HepG2 (cell line): Measurements from ENCODE around the gene ZCRB1. TPM values are rescaled to one million over a fixed set of nuclear protein-coding genes. Genes with fewer than 3 reads are reported as not detected.

Experiments
- ATAC-seq: fragments of 200-7000 bp; cut with Tn5 transposase; 3 replicates; pipeline ENCODE4 v1.9.1; 2020; ENCODE audit warnings: mild to moderate bottlenecking, moderate library complexity
- Bru-seq: library from RNA; stranded (reverse); fragments of 400-500 nt; gene quantifications from one replicate; lab custom pipeline; 2021; lab: Mats Ljungman, UMichigan
- BruChase-seq, 2 experiments: library from RNA; stranded (reverse); fragments of 400-500 nt; gene quantifications; one replicate each; lab custom pipeline; 2021; lab: Mats Ljungman, UMichigan
- BruUV-seq: library from RNA; stranded (reverse); fragments of 400-500 nt; replicated peaks from 2 replicates; lab custom pipeline; 2021; lab: Mats Ljungman, UMichigan
- CTCF ChIA-PET: fragments of 300-600 bp; formaldehyde crosslinking; extraction: SDS; loops from one replicate; lab custom pipeline; 2021; ENCODE audit warnings: low total read pairs, inconsistent platforms, low intra/inter-chr PET ratio; lab: Yijun Ruan, JAX
- POLR2A ChIA-PET: fragments of 350-600 bp; sonication (Branson Sonifier 250); formaldehyde crosslinking; loops from one replicate; lab custom pipeline; 2020; ENCODE audit warnings: antibody characterized with exemption, inconsistent platforms; lab: Yijun Ruan, JAX
- DNase-seq: peaks from one replicate; pipeline ENCODE4 v3.0.0-alpha.2; 2015; ENCODE audit warnings: low spot score
- FAIRE-seq: peaks from 3 replicates; lab custom pipeline; 2011; peaks lifted over from hg19 to GRCh38; lab: Jason Lieb, UNC
- H2AFZ ChIP-seq: one replicate; pipeline ENCODE4 v1.6.1; 2011; ENCODE audit warnings: low read length, inconsistent platforms
- H3K27ac ChIP-seq: fragments of 300-600 bp; 3 replicates; pipeline ENCODE4 v1.8.0; 2011; ENCODE audit warnings: mixed run types, mild to moderate bottlenecking, mixed read lengths, low read length, inconsistent platforms; ENCODE audit not compliant: insufficient read depth; ENCODE audit errors: extremely low read length
- H3K27me3 ChIP-seq, 2 experiments: fragments of 200-600 bp in 1 of 2; 2 replicates in 1 of 2; 3 replicates in 1 of 2; pipeline versions ENCODE4 v1.6.0 to v1.8.0; 2011; ENCODE audit warnings: low read length in 2 of 2, mild to moderate bottlenecking in 2 of 2, moderate library complexity in 2 of 2, inconsistent platforms in 1 of 2; ENCODE audit not compliant: insufficient read depth in 2 of 2, control insufficient read depth in 1 of 2
- H3K36me3 ChIP-seq, 2 experiments: fragments of 200-600 bp in 1 of 2; replicated peaks in 1 of 2; 2 replicates in 1 of 2; 3 replicates in 1 of 2; pipeline versions ENCODE4 v1.5.1 to v1.8.0; 2011; ENCODE audit warnings: low read length in 2 of 2, inconsistent platforms in 1 of 2; ENCODE audit not compliant: insufficient read depth in 2 of 2, control insufficient read depth in 1 of 2
- H3K4me1 ChIP-seq: 2 replicates; pipeline ENCODE4 v1.5.1; 2012; ENCODE audit warnings: low read length, inconsistent platforms; ENCODE audit not compliant: insufficient read depth
- H3K4me2 ChIP-seq: 2 replicates; pipeline ENCODE4 v1.6.0; 2011; ENCODE audit warnings: low read depth, low read length, inconsistent platforms
- H3K4me3 ChIP-seq, 3 experiments: fragments of 200-600 bp in 1 of 3; sonication (generic), shearing (Covaris generic) in 1 of 3; replicated peaks in 1 of 3; 2 replicates each; pipeline ENCODE4 v1.5.1; 2011 to 2016; ENCODE audit warnings: low read length in 3 of 3, inconsistent platforms in 2 of 3, low read depth in 2 of 3, mild to moderate bottlenecking in 2 of 3, control low read depth in 1 of 3, mixed read lengths in 1 of 3; ENCODE audit not compliant: insufficient read depth in 1 of 3
- H3K79me2 ChIP-seq: one replicate; pipeline ENCODE4 v1.6.1; 2011; ENCODE audit warnings: low read length, inconsistent platforms; ENCODE audit not compliant: insufficient read depth
- H3K9ac ChIP-seq: 2 replicates; pipeline ENCODE4 v1.6.0; 2011; ENCODE audit warnings: mild to moderate bottlenecking, low read depth, low read length, inconsistent platforms; ENCODE audit not compliant: insufficient read depth
- H3K9me3 ChIP-seq: 2 replicates; pipeline ENCODE4 v1.5.1; 2012; ENCODE audit warnings: mild to moderate bottlenecking, low read length
- H4K20me1 ChIP-seq: 2 replicates; pipeline ENCODE4 v1.6.0; 2011; ENCODE audit warnings: inconsistent platforms, mild to moderate bottlenecking, low read length, moderate library complexity; ENCODE audit not compliant: insufficient read depth
- ATF4 ChIP-seq, 2 experiments: fragments of 450-650 bp in 1 of 2; sonication (generic) in 1 of 2; formaldehyde crosslinking; IDR thresholded peaks; 2 replicates each; pipeline versions ENCODE4 v1.5.0 to v1.8.0; 2020 to 2022; ENCODE audit warnings: mild to moderate bottlenecking in 1 of 2, missing genetic modification reagents in 1 of 2
- CBX2 ChIP-seq, 2 experiments: fragments of 200-600 bp in 1 of 2; sonication (generic); formaldehyde crosslinking in 1 of 2; IDR thresholded peaks; 2 replicates each; pipeline versions ENCODE4 v1.7.0 to v1.8.1; 2018 to 2022; ENCODE audit warnings: low read depth in 2 of 2, low read length in 1 of 2, mild to moderate bottlenecking in 1 of 2, missing genetic modification reagents in 1 of 2
- MYC ChIP-seq: sonication (generic); formaldehyde crosslinking; IDR thresholded peaks from 2 replicates; pipeline ENCODE4 v1.9.0; 2021; ENCODE audit warnings: missing genetic modification reagents, borderline replicate concordance
- ZBTB7B ChIP-seq: sonication (generic); formaldehyde crosslinking; IDR thresholded peaks from 2 replicates; pipeline ENCODE4 v1.4.0; 2020; ENCODE audit warnings: missing genetic modification reagents
- ZFP36 ChIP-seq: fragments of 150-350 bp; IDR thresholded peaks from 2 replicates; pipeline ENCODE4 v1.6.1; 2018; ENCODE audit warnings: borderline replicate concordance, low read length, low read depth; ENCODE audit not compliant: partially characterized antibody
- ZNF547 ChIP-seq: sonication (generic); formaldehyde crosslinking; IDR thresholded peaks from 2 replicates; pipeline ENCODE4 v1.5.1; 2020; ENCODE audit warnings: mild to moderate bottlenecking, missing genetic modification reagents
- ZNF766 ChIP-seq: sonication (generic); formaldehyde crosslinking; IDR thresholded peaks from 2 replicates; pipeline ENCODE4 v1.5.0; 2020; ENCODE audit warnings: missing genetic modification reagents, borderline replicate concordance
- WGBS: methylation state at CpG from one replicate; pipeline ENCODE4 v1.1.6; 2017; ENCODE audit warnings: low lambda C conversion rate; 5-methylcytosine and 5-hydroxymethylcytosine counted together
- in situ Hi-C: cut with HindIII; loops from 2 replicates; pipeline ENCODE4 v1.10.0; 2017; ENCODE audit warnings: low pct_unique_long_range_greater_than_20kb; ENCODE audit not compliant: extremely low pct_ligation_motif_present
- intact Hi-C: fragments of 100-400 bp; cut with micrococcal nuclease; formaldehyde crosslinking; loops from one replicate; pipeline ENCODE4 v1.10.0; 2022; ENCODE audit not compliant: unreplicated experiment
- long read RNA-seq, 2 experiments: library from RNA in 1 of 2; library from polyadenylated mRNA in 1 of 2; stranded (forward) in 1 of 2; unstranded in 1 of 2; transcript quantifications; one replicate each; pipeline ENCODE4 v2.0.0, GENCODE V29; 2019 to 2022
- polyA minus RNA-seq, 3 experiments: library from RNA; depleted of rRNA, polyadenylated mRNA; stranded (reverse); fragments of >200 nt; gene quantifications; 2 replicates each; pipeline ENCODE4 v1.2.3, GENCODE V29; 2011; ENCODE audit warnings: low replicate concordance in 1 of 3
- polyA plus RNA-seq, 8 experiments: library from polyadenylated mRNA; depleted of rRNA in 3 of 8; stranded (reverse) in 7 of 8; unstranded in 1 of 8; fragments of >200 nt; fragmentation: Illumina TruSeq in 4 of 8; extraction: Trizol in 4 of 8; gene quantifications; 2 replicates each; pipeline versions ENCODE4 v1.2.1 to v1.2.3, GENCODE V29; 2011 to 2016; ENCODE audit warnings: low read depth in 4 of 8, missing spikeins in 1 of 8, mixed read lengths in 1 of 8; ENCODE audit not compliant: insufficient read depth in 1 of 8
- total RNA-seq, 5 experiments: library from RNA; depleted of rRNA; stranded (reverse); fragments of >200 nt; fragmentation: Illumina TruSeq; extraction: Trizol; gene quantifications; 2 replicates each; pipeline ENCODE4 v1.2.3, GENCODE V29; 2016; ENCODE audit warnings: low read depth in 1 of 5
- TF ChIP-seq, protein P1 (sequence below): sonication (generic); formaldehyde crosslinking; IDR thresholded peaks from 2 replicates; pipeline ENCODE4 v1.5.1; 2020; ENCODE audit warnings: missing genetic modification reagents, mild to moderate bottlenecking, borderline replicate concordance
- TF ChIP-seq, protein P2 (sequence below): sonication (generic); formaldehyde crosslinking; IDR thresholded peaks from 2 replicates; pipeline ENCODE4 v1.4.0; 2020; ENCODE audit warnings: mild to moderate bottlenecking, missing genetic modification reagents

ZCRB1 gene, protein sequence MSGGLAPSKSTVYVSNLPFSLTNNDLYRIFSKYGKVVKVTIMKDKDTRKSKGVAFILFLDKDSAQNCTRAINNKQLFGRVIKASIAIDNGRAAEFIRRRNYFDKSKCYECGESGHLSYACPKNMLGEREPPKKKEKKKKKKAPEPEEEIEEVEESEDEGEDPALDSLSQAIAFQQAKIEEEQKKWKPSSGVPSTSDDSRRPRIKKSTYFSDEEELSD
- 49.8 and 76.2 TPM in 2 replicates for total RNA-seq (2016; rRNA removed; fragmentation: Illumina TruSeq; extraction: Trizol)
- 27.3 and 35.5 TPM in 2 replicates for total RNA-seq (2016; cell fraction: cytosol; rRNA removed; fragmentation: Illumina TruSeq; extraction: Trizol; ENCODE audit: low read depth)
- 50.5 and 74.4 TPM in 2 replicates for total RNA-seq (2016; cell fraction: insoluble cytoplasmic fraction; rRNA removed; fragmentation: Illumina TruSeq; extraction: Trizol)
- total RNA-seq (2016; cell fraction: membrane; rRNA removed; fragmentation: Illumina TruSeq; extraction: Trizol) = 56.3 and 67.3 TPM in 2 replicates
- 16.7 and 18.9 TPM in 2 replicates for total RNA-seq (2016; cell fraction: nucleus; rRNA removed; fragmentation: Illumina TruSeq; extraction: Trizol)
- 35.9 and 43.5 TPM in 2 replicates for polyA plus RNA-seq (2011; rRNA removed)
- polyA plus RNA-seq (2011; cell fraction: cytosol; rRNA removed) = 12.7 and 13.0 TPM in 2 replicates
- polyA plus RNA-seq (2011; cell fraction: nucleus; rRNA removed) = 5.1 and 7.0 TPM in 2 replicates
- polyA plus RNA-seq (2012) = 38.1 and 46.1 TPM in 2 replicates
- polyA plus RNA-seq (2016; cell fraction: cytosol; fragmentation: Illumina TruSeq; extraction: Trizol; ENCODE audit: low read depth) = 39.6 and 60.0 TPM in 2 replicates
- polyA plus RNA-seq (2016; cell fraction: insoluble cytoplasmic fraction; fragmentation: Illumina TruSeq; extraction: Trizol; ENCODE audit: low read depth) = 86.0 and 86.8 TPM in 2 replicates
- 56.5 and 73.0 TPM in 2 replicates for polyA plus RNA-seq (2016; cell fraction: membrane; fragmentation: Illumina TruSeq; extraction: Trizol; ENCODE audit: low read depth)
- polyA plus RNA-seq (2016; cell fraction: nucleus; fragmentation: Illumina TruSeq; extraction: Trizol; ENCODE audit: insufficient read depth, low read depth) = 30.3 and 33.8 TPM in 2 replicates
- polyA minus RNA-seq (2011; rRNA and poly(A)+ RNA removed; ENCODE audit: low replicate concordance) = 25.9 and 33.4 TPM in 2 replicates
- 9.9 and 16.4 TPM in 2 replicates for polyA minus RNA-seq (2011; cell fraction: cytosol; rRNA and poly(A)+ RNA removed)
- 12.2 and 13.4 TPM in 2 replicates for polyA minus RNA-seq (2011; cell fraction: nucleus; rRNA and poly(A)+ RNA removed)
- Bru-seq, nascent RNA = percentile 69 among the genes with signal in this experiment
- BruChase-seq, experiment 1, labeled RNA remaining after a 6-hour chase = percentile 78 among the genes with signal in this experiment
- percentile 63 among the genes with signal in this experiment for BruChase-seq, experiment 2, labeled RNA remaining after a 2-hour chase
- long read RNA-seq, experiment 1, transcript ZCRB1-201 (8 exons, 1,827 nt) = major isoform, 12 of 46 reads
- long read RNA-seq, experiment 1, partial matches to known transcripts = 32 of 46 reads
- long read RNA-seq, experiment 1, other reads (novel, unspliced or antisense) = 2 of 46 reads
- long read RNA-seq, experiment 2, transcript ZCRB1-201 (8 exons, 1,827 nt) = major isoform, 28 of 46 reads
- long read RNA-seq, experiment 2, partial matches to known transcripts = 2 of 46 reads
- long read RNA-seq, experiment 2, other reads (novel, unspliced or antisense) = 16 of 46 reads

GRCh38 chr12:42325653-42326474 lies at the start of gene ZCRB1, which contains the start of gene PPHLN1:
ZCRB1 (minus strand) TSS chr12:42326094; CDS start chr12:42324102, 1,992 bp downstream.
PPHLN1 (plus strand) TSS chr12:42326167; CDS start chr12:42335903, 9,736 bp downstream.
- Histone ChIP-seq H3K9ac (peak within 1 kb of the TSS; percentile 92), H3K9me3 (no peaks in the 10 kb centered on the region), H3K4me3 (peak within 1 kb of the TSS; percentile 81 to 98 (median 92)), H3K27me3 (peaks cover 0 to 3% of the 10 kb centered on the region in 2 experiments; a peak in 1 of 5 replicates), H3K27ac (peak within 1 kb of the TSS; percentile 88), H3K36me3 (0 out of 5 replicates have a peak, but pooled peaks cover 0 to 4% of the 10 kb centered on the region in 2 experiments), H3K4me1 (peaks cover 51% of the 10 kb centered on the region), H3K4me2 (peak within 1 kb of the TSS; percentile 97), H4K20me1 (peaks cover 2% of the 10 kb centered on the region; the same call in 1 of the 2 replicates), H3K79me2 (peaks cover 53% of the 10 kb centered on the region), H2AFZ (peak within 1 kb of the TSS; percentile 60)
- ChIA-PET POLR2A (interaction anchor here (0.6 kb wide), 1 partner anchor 178 kb away, joined by 3 read pairs; no protein-coding TSS in a partner anchor), CTCF (no interaction called here)
- in situ Hi-C loops = loop anchor here (5.0 kb wide), 1 partner anchor 194 kb away; no protein-coding TSS in a partner anchor
- 0% methylated on average over 17 of the region's 55 CpGs for WGBS
- FAIRE-seq (peak; percentile 18), DNase-seq (peak; percentile 83), ATAC-seq (peak; percentile 97)
- TSS peak; percentile 77 for BruUV-seq
- intact Hi-C loops = loop anchor here (1.0 kb wide), 1 partner anchor 89 kb away; no protein-coding TSS in a partner anchor
- TF ChIP-seq ATF4 (CRISPR knock-in tag; IDR thresholded peaks at IDR 0.05) = no peak
- TF ChIP-seq ZNF547 (CRISPR knock-in tag) = 0 out of 2 replicates have a peak, but pooled peaks have one; percentile 41
- TF ChIP-seq, protein P1, sequence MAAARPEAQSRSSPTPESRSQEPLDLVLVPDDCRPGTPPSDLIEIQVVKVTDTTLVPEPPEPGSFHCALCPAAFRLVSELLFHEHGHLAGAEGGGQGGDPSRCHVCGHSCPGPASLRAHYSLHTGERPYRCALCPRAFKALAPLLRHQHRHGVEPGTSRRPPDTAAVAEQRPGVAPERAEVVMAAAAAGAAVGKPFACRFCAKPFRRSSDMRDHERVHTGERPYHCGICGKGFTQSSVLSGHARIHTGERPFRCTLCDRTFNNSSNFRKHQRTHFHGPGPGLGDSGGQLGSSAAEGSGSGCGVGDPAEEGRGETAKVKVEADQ (CRISPR knock-in tag) = peak; percentile 100
- peak; percentile 46; the same call in 1 of the 2 replicates for TF ChIP-seq ZBTB7B
- TF ChIP-seq CBX2 (IDR thresholded peaks at IDR 0.05; ENCODE audit: low read depth, low read length) = no peak
- no peak for TF ChIP-seq CBX2 (CRISPR knock-in tag; IDR thresholded peaks at IDR 0.05; ENCODE audit: low read depth)
- peak; percentile 68; the same call in 1 of the 2 replicates for TF ChIP-seq MYC (CRISPR knock-in tag)
- no peak for TF ChIP-seq ZFP36
- TF ChIP-seq, protein P2, sequence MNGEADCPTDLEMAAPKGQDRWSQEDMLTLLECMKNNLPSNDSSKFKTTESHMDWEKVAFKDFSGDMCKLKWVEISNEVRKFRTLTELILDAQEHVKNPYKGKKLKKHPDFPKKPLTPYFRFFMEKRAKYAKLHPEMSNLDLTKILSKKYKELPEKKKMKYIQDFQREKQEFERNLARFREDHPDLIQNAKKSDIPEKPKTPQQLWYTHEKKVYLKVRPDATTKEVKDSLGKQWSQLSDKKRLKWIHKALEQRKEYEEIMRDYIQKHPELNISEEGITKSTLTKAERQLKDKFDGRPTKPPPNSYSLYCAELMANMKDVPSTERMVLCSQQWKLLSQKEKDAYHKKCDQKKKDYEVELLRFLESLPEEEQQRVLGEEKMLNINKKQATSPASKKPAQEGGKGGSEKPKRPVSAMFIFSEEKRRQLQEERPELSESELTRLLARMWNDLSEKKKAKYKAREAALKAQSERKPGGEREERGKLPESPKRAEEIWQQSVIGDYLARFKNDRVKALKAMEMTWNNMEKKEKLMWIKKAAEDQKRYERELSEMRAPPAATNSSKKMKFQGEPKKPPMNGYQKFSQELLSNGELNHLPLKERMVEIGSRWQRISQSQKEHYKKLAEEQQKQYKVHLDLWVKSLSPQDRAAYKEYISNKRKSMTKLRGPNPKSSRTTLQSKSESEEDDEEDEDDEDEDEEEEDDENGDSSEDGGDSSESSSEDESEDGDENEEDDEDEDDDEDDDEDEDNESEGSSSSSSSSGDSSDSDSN = peak; percentile 86
- no peak for TF ChIP-seq ZNF766
